Measurements from ENCODE around the gene CSPG4. TPM values are rescaled to one million over a fixed set of nuclear protein-coding genes. Genes with fewer than 3 reads are reported as not detected.

CSPG4 gene
- total and polyA plus RNA-seq, 2 of the 8 experiments (the other 6 are each of a cell fraction or from before 2014, with no cell fraction given) = 1.4 to 3.0 TPM

DNA sequence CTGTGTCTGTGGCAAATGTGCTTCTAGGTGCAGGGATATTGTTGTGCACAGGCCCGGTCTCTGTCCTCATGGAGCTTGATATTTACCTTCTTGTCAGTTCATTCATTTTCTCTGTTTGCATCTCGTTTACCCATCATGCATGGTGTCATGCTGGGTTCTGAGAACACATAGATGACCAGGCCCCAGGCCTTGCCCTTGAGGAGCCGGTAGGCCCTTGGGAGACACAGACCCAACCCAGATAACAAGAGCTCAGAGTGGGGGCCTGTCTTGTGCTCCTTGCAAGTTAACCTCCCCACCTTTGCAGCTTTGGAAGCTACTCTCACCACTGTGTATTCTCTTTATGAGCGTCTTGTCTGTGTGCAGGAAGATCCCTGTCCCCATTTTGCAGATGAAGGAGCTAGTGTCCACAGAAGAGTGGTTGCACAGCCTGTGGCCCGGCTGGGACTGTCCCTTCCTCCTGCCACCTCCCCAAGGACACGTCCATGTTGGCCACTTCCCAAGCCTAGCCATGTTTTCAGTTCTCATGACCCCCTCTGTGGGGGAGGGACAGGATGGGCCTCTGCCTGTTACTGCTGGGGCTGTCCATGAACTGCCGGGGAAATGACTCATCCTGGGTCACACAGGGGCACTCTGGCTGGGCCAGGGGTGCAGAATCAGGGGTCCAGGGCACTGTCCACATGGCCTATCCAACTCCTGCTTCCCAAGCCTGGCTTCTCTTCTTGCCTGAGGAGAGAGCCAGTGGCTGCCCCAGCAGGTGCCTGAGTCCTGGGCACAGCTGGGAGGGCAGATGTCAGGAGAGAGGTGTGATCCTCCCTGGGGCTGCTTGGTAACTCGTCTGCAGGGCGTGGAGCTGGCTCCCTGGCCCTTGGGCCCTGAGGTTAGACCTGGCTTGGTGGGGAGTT lies 61.5 kb downstream of the CSPG4 start (continued):
- no peak for TF ChIP-seq CBX8 (IDR thresholded peaks at IDR 0.05; ENCODE audit: borderline replicate concordance, low read depth, low read length)
- no peak for TF ChIP-seq CHD2 (IDR thresholded peaks at IDR 0.05; ENCODE audit: low read length)
- TF ChIP-seq, protein P1, sequence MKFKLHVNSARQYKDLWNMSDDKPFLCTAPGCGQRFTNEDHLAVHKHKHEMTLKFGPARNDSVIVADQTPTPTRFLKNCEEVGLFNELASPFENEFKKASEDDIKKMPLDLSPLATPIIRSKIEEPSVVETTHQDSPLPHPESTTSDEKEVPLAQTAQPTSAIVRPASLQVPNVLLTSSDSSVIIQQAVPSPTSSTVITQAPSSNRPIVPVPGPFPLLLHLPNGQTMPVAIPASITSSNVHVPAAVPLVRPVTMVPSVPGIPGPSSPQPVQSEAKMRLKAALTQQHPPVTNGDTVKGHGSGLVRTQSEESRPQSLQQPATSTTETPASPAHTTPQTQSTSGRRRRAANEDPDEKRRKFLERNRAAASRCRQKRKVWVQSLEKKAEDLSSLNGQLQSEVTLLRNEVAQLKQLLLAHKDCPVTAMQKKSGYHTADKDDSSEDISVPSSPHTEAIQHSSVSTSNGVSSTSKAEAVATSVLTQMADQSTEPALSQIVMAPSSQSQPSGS (IDR thresholded peaks at IDR 0.05; ENCODE audit: low read length) = no peak
- no peak for TF ChIP-seq YY1 (IDR thresholded peaks at IDR 0.05; ENCODE audit: low read depth, low read length)
- TF ChIP-seq, protein P2, sequence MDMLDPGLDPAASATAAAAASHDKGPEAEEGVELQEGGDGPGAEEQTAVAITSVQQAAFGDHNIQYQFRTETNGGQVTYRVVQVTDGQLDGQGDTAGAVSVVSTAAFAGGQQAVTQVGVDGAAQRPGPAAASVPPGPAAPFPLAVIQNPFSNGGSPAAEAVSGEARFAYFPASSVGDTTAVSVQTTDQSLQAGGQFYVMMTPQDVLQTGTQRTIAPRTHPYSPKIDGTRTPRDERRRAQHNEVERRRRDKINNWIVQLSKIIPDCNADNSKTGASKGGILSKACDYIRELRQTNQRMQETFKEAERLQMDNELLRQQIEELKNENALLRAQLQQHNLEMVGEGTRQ (IDR thresholded peaks at IDR 0.05; ENCODE audit: low read length) = no peak
- TF ChIP-seq TAF7 (optimal IDR thresholded peaks at IDR 0.05; ENCODE audit: borderline replicate concordance, low read depth, low read length) = no peak
- TF ChIP-seq, protein P3, sequence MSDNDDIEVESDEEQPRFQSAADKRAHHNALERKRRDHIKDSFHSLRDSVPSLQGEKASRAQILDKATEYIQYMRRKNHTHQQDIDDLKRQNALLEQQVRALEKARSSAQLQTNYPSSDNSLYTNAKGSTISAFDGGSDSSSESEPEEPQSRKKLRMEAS (IDR thresholded peaks at IDR 0.05) = no peak

Measured in H1 (cell line).